Neural cell (in vitro differentiated cells): Measurements from ENCODE around the gene SCARB1. TPM values are rescaled to one million over a fixed set of nuclear protein-coding genes. Genes with fewer than 3 reads are reported as not detected.

Experiments used
- H2AFZ ChIP-seq: fragments of 200-600, 300-800 bp; sonication (generic), shearing (Covaris generic); 2 replicates; pipeline ENCODE4 v1.6.0; 2014; ENCODE audit warnings: low read depth, mild to moderate bottlenecking, antibody characterized with exemption, low read length, moderate library complexity
- H3F3A ChIP-seq: fragments of 200-600 bp; shearing (Covaris generic); 2 replicates; pipeline ENCODE4 v1.6.1; 2016; ENCODE audit warnings: mild to moderate bottlenecking, moderate library complexity, mixed read lengths, antibody characterized with exemption, low read length; ENCODE audit not compliant: insufficient read depth, poor library complexity, severe bottlenecking
- H3K27ac ChIP-seq: fragments of 200-600, 300-800 bp; sonication (generic), shearing (Covaris generic); 2 replicates; pipeline ENCODE4 v1.5.1; 2014; ENCODE audit warnings: mild to moderate bottlenecking, low read length, moderate library complexity
- H3K27me3 ChIP-seq: fragments of 300-800, 200-600 bp; sonication (generic), shearing (Covaris generic); 2 replicates; pipeline ENCODE4 v1.6.0; 2014; ENCODE audit warnings: mild to moderate bottlenecking, low read depth, low read length, moderate library complexity; ENCODE audit not compliant: insufficient read depth
- H3K36me3 ChIP-seq: fragments of 300-800, 200-600 bp; sonication (generic), shearing (Covaris generic); 2 replicates; pipeline ENCODE4 v1.5.1; 2014; ENCODE audit warnings: mild to moderate bottlenecking, antibody characterized with exemption, low read length, moderate library complexity; ENCODE audit not compliant: insufficient read depth
- H3K4me2 ChIP-seq: fragments of 300-800, 200-600 bp; sonication (generic), shearing (Covaris generic); 2 replicates; pipeline ENCODE4 v1.6.0; 2014; ENCODE audit warnings: mild to moderate bottlenecking, low read length
- H3K4me3 ChIP-seq: fragments of 300-800, 200-600 bp; sonication (generic), shearing (Covaris generic); 2 replicates; pipeline ENCODE4 v1.5.1; 2014; ENCODE audit warnings: mild to moderate bottlenecking, low read length, moderate library complexity
- H3K79me2 ChIP-seq: fragments of 200-600 bp; shearing (Covaris generic); replicated peaks from 2 replicates; pipeline ENCODE4 v1.6.0; 2014; ENCODE audit warnings: mild to moderate bottlenecking, low read length, moderate library complexity; ENCODE audit not compliant: insufficient read depth
- H3K9ac ChIP-seq: fragments of 300-800, 200-600 bp; sonication (generic), shearing (Covaris generic); 2 replicates; pipeline ENCODE4 v1.6.1; 2016; ENCODE audit warnings: mild to moderate bottlenecking, low read length, mixed read lengths
- H3K9me2 ChIP-seq: fragments of 200-600 bp; shearing (Covaris generic); 2 replicates; pipeline ENCODE4 v1.6.1; 2016; ENCODE audit warnings: mild to moderate bottlenecking, low read length, mixed read lengths; ENCODE audit not compliant: insufficient read depth
- H3K9me3 ChIP-seq: fragments of 200-600, 300-800 bp; sonication (generic), shearing (Covaris generic); 2 replicates; pipeline ENCODE4 v1.6.1; 2016; ENCODE audit warnings: mild to moderate bottlenecking, mixed run types, low read length, moderate library complexity, mixed read lengths
- H4K20me1 ChIP-seq: fragments of 200-600 bp; shearing (Covaris generic); 2 replicates; pipeline ENCODE4 v1.6.1; 2016; ENCODE audit warnings: mild to moderate bottlenecking, mixed run types; ENCODE audit not compliant: insufficient read depth
- CTCF ChIP-seq: fragments of 450-650 bp; IDR thresholded peaks from 2 replicates; pipeline ENCODE4 v1.5.1; 2014; ENCODE audit warnings: antibody characterized with exemption, mild to moderate bottlenecking, moderate library complexity; ENCODE audit not compliant: poor library complexity, severe bottlenecking
- EP300 ChIP-seq: fragments of 450-650 bp; conservative IDR thresholded peaks from 2 replicates; pipeline ENCODE4 v1.6.1; 2014; ENCODE audit warnings: antibody characterized with exemption, mild to moderate bottlenecking, moderate library complexity; ENCODE audit not compliant: poor library complexity, severe bottlenecking
- EZH2 ChIP-seq: fragments of 200-600, 300-800 bp; shearing (Covaris generic), sonication (generic); IDR thresholded peaks from 2 replicates; pipeline ENCODE4 v1.6.1; 2014; ENCODE audit warnings: antibody characterized with exemption, low read length, borderline replicate concordance, mild to moderate bottlenecking; ENCODE audit not compliant: insufficient read depth, poor library complexity, severe bottlenecking
- MXI1 ChIP-seq: fragments of 450-650 bp; conservative IDR thresholded peaks from 2 replicates; pipeline ENCODE4 v1.6.1; 2014; ENCODE audit warnings: antibody characterized with exemption, mild to moderate bottlenecking; ENCODE audit not compliant: poor library complexity, severe bottlenecking
- POLR2AphosphoS5 ChIP-seq: IDR thresholded peaks from 2 replicates; pipeline ENCODE4 v1.6.1; 2012
- RAD21 ChIP-seq: fragments of 450-650 bp; conservative IDR thresholded peaks from 2 replicates; pipeline ENCODE4 v1.6.1; 2014; ENCODE audit warnings: antibody characterized with exemption, mild to moderate bottlenecking, moderate library complexity
- SMC3 ChIP-seq: fragments of 450-650 bp; conservative IDR thresholded peaks from 2 replicates; pipeline ENCODE4 v1.6.1; 2014; ENCODE audit warnings: antibody characterized with exemption, mild to moderate bottlenecking, moderate library complexity; ENCODE audit not compliant: poor library complexity
- TAF1 ChIP-seq: IDR thresholded peaks from 2 replicates; pipeline ENCODE4 v1.6.1; 2012; ENCODE audit warnings: low read depth
- polyA plus RNA-seq: library from polyadenylated mRNA; depleted of rRNA; stranded (reverse); fragments of >200 nt; gene quantifications from 2 replicates; pipeline ENCODE4 v1.2.3, GENCODE V29; 2014
- TF ChIP-seq, protein P1 (sequence below): IDR thresholded peaks from 2 replicates; pipeline ENCODE4 v1.6.1; 2012; ENCODE audit warnings: borderline replicate concordance

Gene SCARB1
- polyA plus RNA-seq, 1 donor from 2014 or later: 5.8 TPM

DNA sequence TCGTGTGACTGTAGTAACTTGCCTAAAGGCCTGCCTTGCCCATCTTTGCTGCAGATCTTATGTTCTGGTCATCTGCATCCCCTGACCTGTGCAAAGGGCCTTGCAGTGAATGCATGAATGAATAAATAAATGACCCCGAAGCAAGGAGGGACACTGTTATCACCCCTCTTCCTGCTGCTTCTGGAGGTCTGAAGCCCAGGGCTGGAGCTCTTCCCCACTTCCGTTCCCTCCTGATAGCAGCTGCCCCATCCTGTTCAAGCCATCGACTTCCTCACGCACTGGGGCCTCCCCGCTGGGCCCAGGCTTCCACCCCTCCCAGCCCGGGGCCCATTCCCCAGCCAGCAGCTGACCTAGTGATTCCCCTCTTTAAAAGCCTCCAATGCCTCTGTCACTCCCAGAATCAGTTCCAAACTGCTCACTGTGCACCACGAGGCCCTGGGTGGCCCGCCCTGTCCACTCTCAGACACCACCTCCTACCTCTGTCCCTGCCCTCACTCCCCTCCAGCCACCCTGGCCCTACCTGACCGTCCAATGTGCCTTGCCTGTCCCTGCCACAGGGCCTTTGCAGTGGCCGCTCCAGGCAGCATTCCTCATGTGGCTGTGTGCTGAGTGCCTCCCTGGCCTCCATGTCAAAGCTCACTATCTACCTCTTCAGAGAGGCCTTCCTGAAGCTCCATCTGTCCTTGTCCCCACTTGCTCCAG lies 78.6 kb downstream of the SCARB1 start:
- no peaks in the 10 kb centered on the region for H3K9me3 ChIP-seq
- no peak overlapping the region for H3K27ac ChIP-seq
- H3K9me2 ChIP-seq: no peaks in the 10 kb centered on the region
- H2AFZ ChIP-seq: no peak overlapping the region
- no peaks in the 10 kb centered on the region for H3K79me2 ChIP-seq
- no peak for TF ChIP-seq EZH2
- TF ChIP-seq MXI1: no peak
- no peak overlapping the region for H3K9ac ChIP-seq
- no peaks in the 10 kb centered on the region for H3K36me3 ChIP-seq
- no peaks in the 10 kb centered on the region for H3F3A ChIP-seq
- H3K4me3 ChIP-seq: no peak overlapping the region
- H3K4me2 ChIP-seq: no peak overlapping the region
- H4K20me1 ChIP-seq: no peaks in the 10 kb centered on the region
- no peaks in the 10 kb centered on the region for H3K27me3 ChIP-seq

- Histone ChIP-seq H3K4me2 (no peak overlapping the region), H3K27ac (no peak overlapping the region), H3K79me2 (no peaks in the 10 kb centered on the region), H3K27me3 (no peaks in the 10 kb centered on the region), H3K36me3 (no peaks in the 10 kb centered on the region), H2AFZ (no peak overlapping the region), H3K9me2 (no peaks in the 10 kb centered on the region), H3K9ac (no peak overlapping the region), H4K20me1 (no peaks in the 10 kb centered on the region), H3K4me3 (no peak overlapping the region), H3F3A (no peaks in the 10 kb centered on the region), H3K9me3 (no peaks in the 10 kb centered on the region)
- TF ChIP-seq RAD21 (no peak), EP300 (no peak), CTCF (no peak), MXI1 (no peak), TAF1 (no peak), EZH2 (no peak), SMC3 (no peak), POLR2AphosphoS5 (no peak)
- TF ChIP-seq, protein P1, sequence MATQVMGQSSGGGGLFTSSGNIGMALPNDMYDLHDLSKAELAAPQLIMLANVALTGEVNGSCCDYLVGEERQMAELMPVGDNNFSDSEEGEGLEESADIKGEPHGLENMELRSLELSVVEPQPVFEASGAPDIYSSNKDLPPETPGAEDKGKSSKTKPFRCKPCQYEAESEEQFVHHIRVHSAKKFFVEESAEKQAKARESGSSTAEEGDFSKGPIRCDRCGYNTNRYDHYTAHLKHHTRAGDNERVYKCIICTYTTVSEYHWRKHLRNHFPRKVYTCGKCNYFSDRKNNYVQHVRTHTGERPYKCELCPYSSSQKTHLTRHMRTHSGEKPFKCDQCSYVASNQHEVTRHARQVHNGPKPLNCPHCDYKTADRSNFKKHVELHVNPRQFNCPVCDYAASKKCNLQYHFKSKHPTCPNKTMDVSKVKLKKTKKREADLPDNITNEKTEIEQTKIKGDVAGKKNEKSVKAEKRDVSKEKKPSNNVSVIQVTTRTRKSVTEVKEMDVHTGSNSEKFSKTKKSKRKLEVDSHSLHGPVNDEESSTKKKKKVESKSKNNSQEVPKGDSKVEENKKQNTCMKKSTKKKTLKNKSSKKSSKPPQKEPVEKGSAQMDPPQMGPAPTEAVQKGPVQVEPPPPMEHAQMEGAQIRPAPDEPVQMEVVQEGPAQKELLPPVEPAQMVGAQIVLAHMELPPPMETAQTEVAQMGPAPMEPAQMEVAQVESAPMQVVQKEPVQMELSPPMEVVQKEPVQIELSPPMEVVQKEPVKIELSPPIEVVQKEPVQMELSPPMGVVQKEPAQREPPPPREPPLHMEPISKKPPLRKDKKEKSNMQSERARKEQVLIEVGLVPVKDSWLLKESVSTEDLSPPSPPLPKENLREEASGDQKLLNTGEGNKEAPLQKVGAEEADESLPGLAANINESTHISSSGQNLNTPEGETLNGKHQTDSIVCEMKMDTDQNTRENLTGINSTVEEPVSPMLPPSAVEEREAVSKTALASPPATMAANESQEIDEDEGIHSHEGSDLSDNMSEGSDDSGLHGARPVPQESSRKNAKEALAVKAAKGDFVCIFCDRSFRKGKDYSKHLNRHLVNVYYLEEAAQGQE: no peak
Observed at GRCh38 chr12:124783087-124783486, 80.6 kb downstream of the SCARB1 start.
